IPS-20b (cell line): Measurements from ENCODE around the gene ZFPM1.

Source experiments
- H3K27ac ChIP-seq: one replicate; pipeline ENCODE4 v1.5.1; 2013; ENCODE audit warnings: low read length
- H3K27me3 ChIP-seq: 2 replicates; pipeline ENCODE4 v1.6.1; 2013; ENCODE audit warnings: mild to moderate bottlenecking, low read length, inconsistent platforms; ENCODE audit not compliant: insufficient read depth
- H3K36me3 ChIP-seq: 2 replicates; pipeline ENCODE4 v1.6.1; 2013; ENCODE audit warnings: low read depth, mild to moderate bottlenecking, inconsistent platforms, low read length, moderate library complexity; ENCODE audit not compliant: insufficient read depth
- H3K4me1 ChIP-seq: 2 replicates; pipeline ENCODE4 v1.6.1; 2013; ENCODE audit warnings: mild to moderate bottlenecking, control low read depth, inconsistent platforms, low read length, moderate library complexity; ENCODE audit not compliant: insufficient read depth
- H3K4me3 ChIP-seq: 2 replicates; pipeline ENCODE4 v1.5.1; 2013; ENCODE audit warnings: mild to moderate bottlenecking, low read length, inconsistent platforms
- H3K9ac ChIP-seq: 2 replicates; pipeline ENCODE4 v1.6.1; 2013; ENCODE audit warnings: low read depth, mild to moderate bottlenecking, inconsistent platforms, low read length, moderate library complexity
- H3K9me3 ChIP-seq: 2 replicates; pipeline ENCODE4 v1.6.1; 2013; ENCODE audit warnings: mild to moderate bottlenecking, low read depth, low read length, inconsistent platforms; ENCODE audit not compliant: insufficient read depth

The ZFPM1 gene

DNA sequence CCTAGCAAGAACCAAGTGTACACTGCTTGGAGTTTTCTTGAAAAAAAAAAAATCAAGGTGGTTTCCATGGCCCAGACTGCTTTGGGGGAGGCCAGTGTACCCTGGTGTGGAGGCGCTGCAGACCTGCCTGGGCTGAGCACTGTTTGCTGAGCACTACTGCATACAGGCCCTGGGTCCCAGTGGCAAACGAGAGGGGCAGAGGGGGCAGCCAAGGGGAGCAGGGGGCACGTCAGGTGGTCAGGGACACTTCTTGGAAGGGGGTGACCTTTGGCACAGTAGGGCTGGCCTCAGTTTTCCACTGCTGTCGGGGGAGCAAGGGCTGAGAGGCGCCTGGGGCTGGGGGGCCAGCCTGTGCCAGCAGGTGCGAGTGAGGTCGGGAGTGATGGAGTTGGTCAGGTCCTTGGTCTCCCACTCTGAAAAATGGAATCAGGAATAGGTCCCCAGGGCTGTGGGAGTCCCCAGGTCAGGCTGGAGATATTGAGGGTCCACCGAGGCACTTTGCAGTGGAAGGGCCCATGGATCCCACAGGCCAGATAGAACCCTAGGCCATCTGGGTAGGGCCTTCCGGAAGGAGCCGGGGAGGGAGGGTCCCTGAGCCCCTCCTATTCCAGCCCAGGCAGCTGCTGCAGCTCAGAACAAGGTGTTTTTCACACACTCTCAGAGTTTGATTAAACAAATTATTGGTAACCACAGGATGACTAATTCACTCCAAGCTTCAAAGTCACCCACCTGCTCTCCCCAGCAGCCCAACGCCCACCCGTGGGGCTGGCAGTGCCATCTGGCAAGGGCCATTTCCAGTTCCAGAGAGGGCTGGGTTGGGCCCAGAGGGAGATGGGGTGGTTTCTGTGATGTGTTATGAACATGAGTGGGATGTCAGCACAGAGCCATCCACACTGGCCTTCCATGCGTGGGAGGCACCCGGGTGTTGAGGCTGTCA lies 3.5 kb downstream of the ZFPM1 start:
- H3K27ac ChIP-seq = no peak overlapping the region

GRCh38 chr16:88458039-88458772 lies 5.1 kb downstream of the ZFPM1 start:
- H3K4me1 ChIP-seq = peaks cover 13% of the 10 kb centered on the region; the same call in 1 of the 2 replicates
- H3K27me3 ChIP-seq = peaks cover 49% of the 10 kb centered on the region
- no peak overlapping the region for H3K4me3 ChIP-seq
- no peaks in the 10 kb centered on the region for H3K36me3 ChIP-seq
- H3K9me3 ChIP-seq = no peaks in the 10 kb centered on the region
- no peak overlapping the region for H3K9ac ChIP-seq
- H3K27ac ChIP-seq = no peak overlapping the region

More for the DNA sequence above, 3.5 kb downstream of the ZFPM1 start:
- H3K27me3 ChIP-seq = peaks cover 58% of the 10 kb centered on the region
- H3K9ac ChIP-seq = peak overlapping the region; percentile 53; the same call in 1 of the 2 replicates
- H3K4me1 ChIP-seq = peaks cover 8% of the 10 kb centered on the region; the same call in 1 of the 2 replicates
- no peaks in the 10 kb centered on the region for H3K9me3 ChIP-seq
- no peaks in the 10 kb centered on the region for H3K36me3 ChIP-seq
- H3K4me3 ChIP-seq = peak overlapping the region; percentile 67

DNA sequence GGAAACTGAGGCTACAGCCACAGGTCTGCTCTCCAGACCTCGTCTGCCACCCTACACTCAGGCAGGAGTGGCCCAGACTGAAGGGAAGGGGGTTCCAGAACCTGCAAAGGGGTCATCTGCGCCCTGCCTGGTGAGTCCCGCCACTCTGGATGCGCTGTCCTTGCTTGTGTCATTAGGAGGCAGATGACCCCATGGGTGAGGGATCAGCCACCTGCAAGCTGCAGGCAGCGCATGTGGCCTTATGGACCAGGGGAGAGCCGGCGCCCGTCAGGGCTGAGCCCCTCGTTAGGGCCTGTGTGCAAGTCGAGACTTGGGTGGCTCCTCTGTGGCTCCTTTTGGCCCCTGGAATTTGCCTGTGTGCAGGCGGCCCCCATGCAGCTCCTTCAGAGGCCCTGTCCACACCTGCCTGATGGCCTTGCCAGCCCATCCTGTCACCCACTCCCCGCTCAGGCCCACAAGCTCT lies 5.7 kb downstream of the ZFPM1 start:
- Histone ChIP-seq H3K4me1 (peaks cover 13% of the 10 kb centered on the region; the same call in 1 of the 2 replicates), H3K27me3 (peaks cover 47% of the 10 kb centered on the region), H3K9ac (no peak overlapping the region), H3K4me3 (no peak overlapping the region), H3K36me3 (no peaks in the 10 kb centered on the region), H3K27ac (no peak overlapping the region), H3K9me3 (no peaks in the 10 kb centered on the region)

DNA sequence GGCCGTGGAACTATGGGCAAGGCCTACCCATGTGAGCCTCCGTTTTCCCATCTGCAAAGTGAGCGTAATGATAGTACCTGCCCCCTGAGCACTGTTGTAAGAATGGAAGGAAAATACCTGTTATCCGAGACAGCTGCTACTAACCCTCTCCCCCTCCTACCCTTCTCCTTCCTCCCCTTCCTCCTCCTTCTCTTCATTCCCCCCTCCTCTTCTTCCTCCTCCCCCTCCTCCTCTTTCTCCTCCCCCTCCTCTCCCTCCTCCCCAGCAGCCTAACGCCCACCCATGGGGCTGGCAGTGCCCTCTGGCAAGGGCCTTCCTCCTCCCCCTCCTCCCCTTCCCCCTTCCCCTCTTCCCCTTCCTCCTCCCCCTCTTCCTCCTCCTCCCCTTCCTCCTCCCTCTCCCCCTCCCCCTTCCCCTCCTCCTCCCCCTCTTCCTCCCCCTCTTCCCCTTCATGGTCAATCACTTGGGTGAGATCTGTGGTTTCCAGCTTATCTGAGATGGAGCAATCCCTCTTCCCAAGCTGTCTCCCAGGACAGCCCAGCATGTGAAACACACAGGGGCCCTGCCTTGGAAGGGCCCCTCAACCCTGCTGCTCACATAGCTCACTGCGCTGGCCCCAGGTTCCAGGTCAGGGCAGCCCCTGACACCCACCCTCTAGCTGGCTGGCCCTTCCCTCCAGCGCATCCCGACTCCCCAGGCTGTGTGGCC lies 6.4 kb downstream of the ZFPM1 start:
- Histone ChIP-seq H3K36me3 (no peaks in the 10 kb centered on the region), H3K27me3 (peaks cover 40% of the 10 kb centered on the region), H3K9ac (no peak overlapping the region), H3K27ac (no peak overlapping the region), H3K9me3 (no peaks in the 10 kb centered on the region), H3K4me1 (peaks cover 13% of the 10 kb centered on the region; the same call in 1 of the 2 replicates), H3K4me3 (no peak overlapping the region)

DNA sequence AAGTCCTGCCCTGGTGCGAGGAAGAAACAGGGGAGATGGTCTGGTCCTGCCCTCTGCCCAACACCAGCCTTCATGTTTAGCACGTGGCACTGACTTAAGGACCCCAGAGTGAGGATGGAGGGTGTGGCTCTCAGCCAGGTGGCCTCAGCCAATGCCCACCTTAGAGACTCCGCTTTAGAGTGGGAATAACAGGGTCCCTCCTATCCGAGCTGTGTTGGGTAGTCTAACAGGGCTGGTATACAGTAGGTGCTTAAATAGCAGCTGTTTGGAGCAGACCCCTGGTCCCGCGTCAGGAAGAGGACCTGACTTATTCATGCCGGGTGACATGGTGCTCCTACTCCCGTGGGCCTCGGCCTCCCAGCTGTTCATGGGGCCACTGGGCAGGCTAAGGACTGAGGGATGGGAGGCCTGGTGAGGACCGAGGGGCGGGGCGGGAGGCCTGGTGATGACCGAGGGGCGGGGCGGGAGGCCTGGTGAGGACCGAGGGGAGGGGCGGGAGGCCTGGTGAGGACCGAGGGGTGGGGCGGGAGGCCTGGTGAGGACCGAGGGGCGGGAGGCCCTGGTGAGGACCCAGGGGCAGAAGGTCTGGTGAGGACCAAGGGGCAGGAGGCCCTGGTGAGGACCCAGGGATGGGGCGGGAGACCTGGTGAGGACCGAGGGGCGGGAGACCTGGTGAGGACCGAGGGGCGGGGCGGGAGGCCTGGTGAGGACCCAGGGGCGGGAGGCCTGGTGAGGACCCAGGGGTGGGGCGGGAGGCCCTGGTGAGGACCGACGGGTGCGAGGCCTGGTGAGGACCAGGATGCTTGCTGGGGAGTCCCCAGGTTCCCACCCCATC lies 7.6 kb downstream of the ZFPM1 start:
- H3K4me1 ChIP-seq = peaks cover 13% of the 10 kb centered on the region; the same call in 1 of the 2 replicates
- no peaks in the 10 kb centered on the region for H3K36me3 ChIP-seq
- no peak overlapping the region for H3K4me3 ChIP-seq
- no peak overlapping the region for H3K27ac ChIP-seq
- no peak overlapping the region for H3K9ac ChIP-seq
- peaks cover 29% of the 10 kb centered on the region for H3K27me3 ChIP-seq
- H3K9me3 ChIP-seq = no peaks in the 10 kb centered on the region

- Histone ChIP-seq H3K27me3 (peaks cover 20% of the 10 kb centered on the region), H3K4me3 (peak overlapping the region; percentile 40; the same call in 1 of the 2 replicates), H3K4me1 (peaks cover 9% of the 10 kb centered on the region; the same call in 1 of the 2 replicates), H3K9me3 (no peaks in the 10 kb centered on the region), H3K36me3 (no peaks in the 10 kb centered on the region), H3K27ac (no peak overlapping the region), H3K9ac (no peak overlapping the region)
Measured at GRCh38 chr16:88461331-88462269, 8.5 kb downstream of the ZFPM1 start.

- Histone ChIP-seq H3K9ac (no peak overlapping the region; the same call in 1 of the 2 replicates), H3K36me3 (no peaks in the 10 kb centered on the region), H3K9me3 (no peaks in the 10 kb centered on the region), H3K27ac (no peak overlapping the region), H3K4me1 (peaks cover 9% of the 10 kb centered on the region; the same call in 1 of the 2 replicates), H3K27me3 (peaks cover 12% of the 10 kb centered on the region), H3K4me3 (peak overlapping the region; percentile 40; the same call in 1 of the 2 replicates)
Measured at GRCh38 chr16:88462396-88462795, 9.3 kb downstream of the ZFPM1 start.

DNA sequence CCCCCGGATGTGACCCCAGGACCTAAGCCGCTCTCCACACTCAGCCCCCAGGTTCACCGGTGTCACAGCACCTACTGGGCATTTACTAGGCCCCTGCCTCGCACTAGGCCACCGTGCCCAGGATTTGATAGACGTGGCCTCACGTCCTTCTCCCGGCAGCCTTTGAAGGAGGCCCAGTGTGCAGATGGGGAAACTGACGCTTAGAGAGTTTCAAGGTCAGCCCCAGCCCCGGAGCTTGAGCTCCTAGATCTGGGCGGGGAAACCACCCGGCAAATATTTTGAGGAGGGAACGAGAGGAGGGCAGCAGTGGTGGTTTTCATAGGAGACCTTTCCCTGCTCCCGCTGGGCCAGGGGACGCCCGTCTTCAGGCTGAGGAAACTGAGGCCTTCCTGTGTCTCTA lies 10.3 kb downstream of the ZFPM1 start:
- H3K9ac ChIP-seq = no peak overlapping the region
- peaks cover 9% of the 10 kb centered on the region; the same call in 1 of the 2 replicates for H3K4me1 ChIP-seq
- no peak overlapping the region for H3K27ac ChIP-seq

GRCh38 chr16:88464447-88465318 lies 11.6 kb downstream of the ZFPM1 start:
- no peaks in the 10 kb centered on the region for H3K27me3 ChIP-seq
- H3K9ac ChIP-seq = no peak overlapping the region
- H3K27ac ChIP-seq = no peak overlapping the region
- no peak overlapping the region for H3K4me3 ChIP-seq
- H3K9me3 ChIP-seq = no peaks in the 10 kb centered on the region
- peaks cover 9% of the 10 kb centered on the region; the same call in 1 of the 2 replicates for H3K4me1 ChIP-seq
- H3K36me3 ChIP-seq = no peaks in the 10 kb centered on the region

More for the DNA sequence above, 10.3 kb downstream of the ZFPM1 start:
- no peaks in the 10 kb centered on the region for H3K9me3 ChIP-seq
- no peaks in the 10 kb centered on the region for H3K36me3 ChIP-seq
- 0 out of 2 replicates have a peak, but pooled peaks cover 2% of the 10 kb centered on the region for H3K27me3 ChIP-seq
- H3K4me3 ChIP-seq = no peak overlapping the region
